22Rv1 (cell line): ENCODE data around the gene TMEM154.

Experiments
- ZFX ChIP-seq: fragments of 450-650 bp; IDR thresholded peaks from 2 replicates; pipeline ENCODE4 v1.6.1; 2017; ENCODE audit warnings: antibody characterized with exemption, borderline replicate concordance
- TF ChIP-seq, protein P1 (sequence below): fragments of 450-650 bp; IDR thresholded peaks from 2 replicates; pipeline ENCODE4 v1.5.1; 2017; ENCODE audit warnings: mild to moderate bottlenecking

DNA sequence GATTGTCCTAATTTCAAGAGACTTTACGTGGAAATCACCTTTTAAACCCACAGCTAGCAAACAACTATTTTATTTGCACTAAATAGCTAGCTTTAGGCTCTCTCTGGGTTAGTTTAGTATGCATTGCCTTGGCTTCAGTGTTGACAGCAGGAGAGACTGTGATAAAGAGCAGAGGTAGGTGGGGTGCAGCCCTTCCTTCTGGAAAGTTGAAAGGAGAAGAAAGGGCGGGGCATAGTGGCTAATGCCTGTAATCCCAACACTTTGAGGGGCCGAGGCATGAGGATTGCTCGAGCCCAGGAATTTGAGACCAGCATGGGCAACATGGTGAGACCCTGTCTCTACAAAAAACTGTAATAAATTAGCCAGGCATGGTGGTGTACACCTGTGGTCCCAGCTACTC lies 29.0 kb upstream of the TMEM154 start:
- TF ChIP-seq, protein P1, sequence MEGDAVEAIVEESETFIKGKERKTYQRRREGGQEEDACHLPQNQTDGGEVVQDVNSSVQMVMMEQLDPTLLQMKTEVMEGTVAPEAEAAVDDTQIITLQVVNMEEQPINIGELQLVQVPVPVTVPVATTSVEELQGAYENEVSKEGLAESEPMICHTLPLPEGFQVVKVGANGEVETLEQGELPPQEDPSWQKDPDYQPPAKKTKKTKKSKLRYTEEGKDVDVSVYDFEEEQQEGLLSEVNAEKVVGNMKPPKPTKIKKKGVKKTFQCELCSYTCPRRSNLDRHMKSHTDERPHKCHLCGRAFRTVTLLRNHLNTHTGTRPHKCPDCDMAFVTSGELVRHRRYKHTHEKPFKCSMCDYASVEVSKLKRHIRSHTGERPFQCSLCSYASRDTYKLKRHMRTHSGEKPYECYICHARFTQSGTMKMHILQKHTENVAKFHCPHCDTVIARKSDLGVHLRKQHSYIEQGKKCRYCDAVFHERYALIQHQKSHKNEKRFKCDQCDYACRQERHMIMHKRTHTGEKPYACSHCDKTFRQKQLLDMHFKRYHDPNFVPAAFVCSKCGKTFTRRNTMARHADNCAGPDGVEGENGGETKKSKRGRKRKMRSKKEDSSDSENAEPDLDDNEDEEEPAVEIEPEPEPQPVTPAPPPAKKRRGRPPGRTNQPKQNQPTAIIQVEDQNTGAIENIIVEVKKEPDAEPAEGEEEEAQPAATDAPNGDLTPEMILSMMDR, result no peak
- no peak for TF ChIP-seq ZFX
